ENCODE measurements around the gene TMEM239.

- TF ChIP-seq, protein P1, sequence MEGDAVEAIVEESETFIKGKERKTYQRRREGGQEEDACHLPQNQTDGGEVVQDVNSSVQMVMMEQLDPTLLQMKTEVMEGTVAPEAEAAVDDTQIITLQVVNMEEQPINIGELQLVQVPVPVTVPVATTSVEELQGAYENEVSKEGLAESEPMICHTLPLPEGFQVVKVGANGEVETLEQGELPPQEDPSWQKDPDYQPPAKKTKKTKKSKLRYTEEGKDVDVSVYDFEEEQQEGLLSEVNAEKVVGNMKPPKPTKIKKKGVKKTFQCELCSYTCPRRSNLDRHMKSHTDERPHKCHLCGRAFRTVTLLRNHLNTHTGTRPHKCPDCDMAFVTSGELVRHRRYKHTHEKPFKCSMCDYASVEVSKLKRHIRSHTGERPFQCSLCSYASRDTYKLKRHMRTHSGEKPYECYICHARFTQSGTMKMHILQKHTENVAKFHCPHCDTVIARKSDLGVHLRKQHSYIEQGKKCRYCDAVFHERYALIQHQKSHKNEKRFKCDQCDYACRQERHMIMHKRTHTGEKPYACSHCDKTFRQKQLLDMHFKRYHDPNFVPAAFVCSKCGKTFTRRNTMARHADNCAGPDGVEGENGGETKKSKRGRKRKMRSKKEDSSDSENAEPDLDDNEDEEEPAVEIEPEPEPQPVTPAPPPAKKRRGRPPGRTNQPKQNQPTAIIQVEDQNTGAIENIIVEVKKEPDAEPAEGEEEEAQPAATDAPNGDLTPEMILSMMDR (conservative IDR thresholded peaks at IDR 0.05; ENCODE audit: low read length): no peak
- TF ChIP-seq EZH2phosphoT487 (IDR thresholded peaks at IDR 0.05; ENCODE audit: borderline replicate concordance): no peak
Observed at GRCh38 chr20:2778602-2779321, 37.4 kb upstream of the TMEM239 start.
